ENCODE measurements around the gene PTPRF.

PTPRF gene

GRCh38 chr1:43618521-43619313, 88.0 kb downstream of the PTPRF start:
- H3K4me3 Mint-ChIP-seq, result no peak overlapping the region
- no peaks in the 10 kb centered on the region for H3K4me1 Mint-ChIP-seq (ENCODE audit: low read depth)
- H3K27me3 Mint-ChIP-seq, result no peaks in the 10 kb centered on the region
- no peaks in the 10 kb centered on the region for H3K9me3 Mint-ChIP-seq (ENCODE audit: low read depth)
- H3K36me3 Mint-ChIP-seq, result no peaks in the 10 kb centered on the region
- no peak overlapping the region for H3K27ac Mint-ChIP-seq

GRCh38 chr1:43619314-43619790, 88.7 kb downstream of the PTPRF start:
- no peak overlapping the region for H3K4me3 Mint-ChIP-seq
- no peaks in the 10 kb centered on the region for H3K27me3 Mint-ChIP-seq
- H3K27ac Mint-ChIP-seq, result no peak overlapping the region
- no peaks in the 10 kb centered on the region for H3K4me1 Mint-ChIP-seq (ENCODE audit: low read depth)
- H3K36me3 Mint-ChIP-seq, result no peaks in the 10 kb centered on the region
- no peaks in the 10 kb centered on the region for H3K9me3 Mint-ChIP-seq (ENCODE audit: low read depth)

GRCh38 chr1:43619996-43620920, 89.6 kb downstream of the PTPRF start:
- Mint-ChIP-seq H3K27ac (no peak overlapping the region), H3K36me3 (no peaks in the 10 kb centered on the region), H3K4me3 (no peak overlapping the region), H3K27me3 (no peaks in the 10 kb centered on the region), H3K9me3 (ENCODE audit: low read depth) (no peaks in the 10 kb centered on the region), H3K4me1 (ENCODE audit: low read depth) (no peaks in the 10 kb centered on the region)

GRCh38 chr1:43620956-43621355, 90.3 kb downstream of the PTPRF start:
- H3K27ac Mint-ChIP-seq, result no peak overlapping the region
- H3K36me3 Mint-ChIP-seq, result no peaks in the 10 kb centered on the region
- no peaks in the 10 kb centered on the region for H3K4me1 Mint-ChIP-seq (ENCODE audit: low read depth)
- H3K9me3 Mint-ChIP-seq (ENCODE audit: low read depth), result no peaks in the 10 kb centered on the region
- no peak overlapping the region for H3K4me3 Mint-ChIP-seq
- no peaks in the 10 kb centered on the region for H3K27me3 Mint-ChIP-seq

- no peak overlapping the region for H3K27ac Mint-ChIP-seq
- H3K4me1 Mint-ChIP-seq (ENCODE audit: low read depth), result no peaks in the 10 kb centered on the region
- H3K9me3 Mint-ChIP-seq (ENCODE audit: low read depth), result no peaks in the 10 kb centered on the region
- H3K4me3 Mint-ChIP-seq, result no peak overlapping the region
- peaks cover 2% of the 10 kb centered on the region for H3K27me3 Mint-ChIP-seq
- H3K36me3 Mint-ChIP-seq, result no peaks in the 10 kb centered on the region
Observed at GRCh38 chr1:43621386-43621785, 90.7 kb downstream of the PTPRF start.

GRCh38 chr1:43621861-43622260, 91.2 kb downstream of the PTPRF start:
- Mint-ChIP-seq H3K27ac (no peak overlapping the region), H3K9me3 (ENCODE audit: low read depth) (no peaks in the 10 kb centered on the region), H3K4me1 (ENCODE audit: low read depth) (no peaks in the 10 kb centered on the region), H3K27me3 (peaks cover 2% of the 10 kb centered on the region), H3K4me3 (no peak overlapping the region), H3K36me3 (no peaks in the 10 kb centered on the region)

- peaks cover 5% of the 10 kb centered on the region for H3K27me3 Mint-ChIP-seq
- no peak overlapping the region for H3K4me3 Mint-ChIP-seq
- no peaks in the 10 kb centered on the region for H3K9me3 Mint-ChIP-seq (ENCODE audit: low read depth)
- no peak overlapping the region for H3K27ac Mint-ChIP-seq
- no peaks in the 10 kb centered on the region for H3K36me3 Mint-ChIP-seq
- no peaks in the 10 kb centered on the region for H3K4me1 Mint-ChIP-seq (ENCODE audit: low read depth)
Observed at GRCh38 chr1:43622471-43622870, 91.8 kb downstream of the PTPRF start.

GRCh38 chr1:43622901-43623780, 92.5 kb downstream of the PTPRF start:
- Mint-ChIP-seq H3K27ac (no peak overlapping the region), H3K27me3 (peaks cover 5% of the 10 kb centered on the region), H3K4me1 (ENCODE audit: low read depth) (no peaks in the 10 kb centered on the region), H3K4me3 (no peak overlapping the region), H3K36me3 (no peaks in the 10 kb centered on the region), H3K9me3 (ENCODE audit: low read depth) (no peaks in the 10 kb centered on the region)

- peaks cover 2% of the 10 kb centered on the region for H3K36me3 Mint-ChIP-seq
- H3K27ac Mint-ChIP-seq, result no peak overlapping the region
- no peaks in the 10 kb centered on the region for H3K4me1 Mint-ChIP-seq (ENCODE audit: low read depth)
- peaks cover 7% of the 10 kb centered on the region for H3K27me3 Mint-ChIP-seq
- H3K4me3 Mint-ChIP-seq, result no peak overlapping the region
- no peaks in the 10 kb centered on the region for H3K9me3 Mint-ChIP-seq (ENCODE audit: low read depth)
Observed at GRCh38 chr1:43625063-43625780, 94.5 kb downstream of the PTPRF start.

- H3K27me3 Mint-ChIP-seq, result peaks cover 6% of the 10 kb centered on the region
- no peaks in the 10 kb centered on the region for H3K4me1 Mint-ChIP-seq (ENCODE audit: low read depth)
- no peak overlapping the region for H3K27ac Mint-ChIP-seq
- no peaks in the 10 kb centered on the region for H3K9me3 Mint-ChIP-seq (ENCODE audit: low read depth)
- H3K4me3 Mint-ChIP-seq, result no peak overlapping the region
- H3K36me3 Mint-ChIP-seq, result peaks cover 2% of the 10 kb centered on the region
Observed at GRCh38 chr1:43632135-43632670, 101.5 kb downstream of the PTPRF start.

GRCh38 chr1:43634721-43635120, 104.0 kb downstream of the PTPRF start:
- Mint-ChIP-seq H3K4me3 (no peak overlapping the region), H3K4me1 (ENCODE audit: low read depth) (no peaks in the 10 kb centered on the region), H3K36me3 (peaks cover 2% of the 10 kb centered on the region), H3K27me3 (peaks cover 6% of the 10 kb centered on the region), H3K9me3 (ENCODE audit: low read depth) (no peaks in the 10 kb centered on the region), H3K27ac (no peak overlapping the region)

- Mint-ChIP-seq H3K27ac (no peak overlapping the region), H3K4me3 (no peak overlapping the region), H3K9me3 (ENCODE audit: low read depth) (no peaks in the 10 kb centered on the region), H3K27me3 (peaks cover 4% of the 10 kb centered on the region), H3K36me3 (no peaks in the 10 kb centered on the region), H3K4me1 (ENCODE audit: low read depth) (no peaks in the 10 kb centered on the region)
Observed at GRCh38 chr1:43636006-43636641, 105.4 kb downstream of the PTPRF start.

- no peaks in the 10 kb centered on the region for H3K4me1 Mint-ChIP-seq (ENCODE audit: low read depth)
- no peak overlapping the region for H3K27ac Mint-ChIP-seq
- peaks cover 4% of the 10 kb centered on the region for H3K27me3 Mint-ChIP-seq
- no peak overlapping the region for H3K4me3 Mint-ChIP-seq
- H3K9me3 Mint-ChIP-seq (ENCODE audit: low read depth), result no peaks in the 10 kb centered on the region
- H3K36me3 Mint-ChIP-seq, result no peaks in the 10 kb centered on the region
Observed at GRCh38 chr1:43637267-43637666, 106.6 kb downstream of the PTPRF start.
